Measurements from ENCODE around the gene NDST3.

NDST3 gene

GRCh38 chr4:118085700-118086099 is 51.4 kb downstream of the NDST3 start:
- no peak overlapping the region for H3K4me3 ChIP-seq (ENCODE audit: low read depth, low read length)
- DNase-seq: no peak
- H3K4me1 ChIP-seq: no peaks in the 10 kb centered on the region
- TF ChIP-seq CTCF (IDR thresholded peaks at IDR 0.05; ENCODE audit: low read depth, low read length): no peak
- no peaks in the 10 kb centered on the region for H3K27me3 ChIP-seq
- no peaks in the 10 kb centered on the region for H3K36me3 ChIP-seq
- no peaks in the 10 kb centered on the region for H3K9me3 ChIP-seq

GRCh38 chr4:118086344-118086743 is 52.1 kb downstream of the NDST3 start:
- no peak overlapping the region for H3K4me3 ChIP-seq (ENCODE audit: low read depth, low read length)
- H3K9me3 ChIP-seq: no peaks in the 10 kb centered on the region
- no peak for DNase-seq
- TF ChIP-seq CTCF (IDR thresholded peaks at IDR 0.05; ENCODE audit: low read depth, low read length): no peak
- H3K27me3 ChIP-seq: no peaks in the 10 kb centered on the region
- no peaks in the 10 kb centered on the region for H3K36me3 ChIP-seq
- no peaks in the 10 kb centered on the region for H3K4me1 ChIP-seq

GRCh38 chr4:118087366-118087765 is 53.1 kb downstream of the NDST3 start:
- H3K36me3 ChIP-seq: no peaks in the 10 kb centered on the region
- H3K4me1 ChIP-seq: no peaks in the 10 kb centered on the region
- no peaks in the 10 kb centered on the region for H3K9me3 ChIP-seq
- no peaks in the 10 kb centered on the region for H3K27me3 ChIP-seq
- DNase-seq: no peak
- H3K4me3 ChIP-seq (ENCODE audit: low read depth, low read length): no peak overlapping the region
- no peak for TF ChIP-seq CTCF (IDR thresholded peaks at IDR 0.05; ENCODE audit: low read depth, low read length)

GRCh38 chr4:118099106-118099505 is 64.8 kb downstream of the NDST3 start:
- no peaks in the 10 kb centered on the region; the same call in 1 of the 2 replicates for H3K4me1 ChIP-seq
- no peak for TF ChIP-seq CTCF (IDR thresholded peaks at IDR 0.05; ENCODE audit: low read depth, low read length)
- H3K9me3 ChIP-seq: no peaks in the 10 kb centered on the region
- no peaks in the 10 kb centered on the region for H3K36me3 ChIP-seq
- H3K27me3 ChIP-seq: no peaks in the 10 kb centered on the region
- no peak for DNase-seq
- H3K4me3 ChIP-seq (ENCODE audit: low read depth, low read length): no peak overlapping the region

- Histone ChIP-seq H3K9me3 (no peaks in the 10 kb centered on the region), H3K36me3 (no peaks in the 10 kb centered on the region), H3K27me3 (no peaks in the 10 kb centered on the region), H3K4me3 (ENCODE audit: low read depth, low read length) (no peak overlapping the region), H3K4me1 (no peaks in the 10 kb centered on the region; the same call in 1 of the 2 replicates)
- no peak for DNase-seq
- TF ChIP-seq CTCF (IDR thresholded peaks at IDR 0.05; ENCODE audit: low read depth, low read length): no peak
Observed at GRCh38 chr4:118102195-118102594, 67.9 kb downstream of the NDST3 start.

GRCh38 chr4:118112117-118113046 is 78.1 kb downstream of the NDST3 start:
- TF ChIP-seq CTCF (IDR thresholded peaks at IDR 0.05; ENCODE audit: low read depth, low read length): no peak
- H3K4me3 ChIP-seq (ENCODE audit: low read depth, low read length): no peak overlapping the region
- no peaks in the 10 kb centered on the region for H3K9me3 ChIP-seq
- no peaks in the 10 kb centered on the region for H3K36me3 ChIP-seq
- H3K27me3 ChIP-seq: no peaks in the 10 kb centered on the region
- H3K4me1 ChIP-seq: no peaks in the 10 kb centered on the region
- no peak for DNase-seq
